Measurements from ENCODE around the gene HACD1.

HACD1 gene

GRCh38 chr10:17576768-17577167 lies 40.4 kb downstream of the HACD1 start:
- DNase-seq: no peak

DNA sequence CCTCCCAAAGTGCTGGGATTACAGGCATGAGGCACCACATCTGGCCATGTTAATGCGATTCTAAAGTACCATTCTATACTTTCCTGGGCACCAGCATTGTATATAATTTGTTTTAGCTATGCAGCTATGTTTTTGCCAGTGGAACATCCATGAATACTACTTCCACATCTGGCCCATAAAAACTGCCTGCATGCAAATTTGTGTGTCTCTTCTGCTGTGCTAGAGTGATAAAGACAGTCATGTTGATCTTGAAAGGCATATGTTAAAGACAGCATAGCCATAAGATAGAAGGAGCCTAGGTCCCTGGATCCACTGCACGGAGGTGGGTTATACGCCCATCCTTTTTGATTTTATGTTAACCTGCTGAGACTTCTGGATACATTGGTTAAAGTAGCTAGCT lies 52.3 kb downstream of the HACD1 start:
- no peak for DNase-seq

GRCh38 chr10:17563452-17563851 lies 53.7 kb downstream of the HACD1 start:
- DNase-seq: no peak

GRCh38 chr10:17562614-17563013 lies 54.6 kb downstream of the HACD1 start:
- DNase-seq: no peak

DNA sequence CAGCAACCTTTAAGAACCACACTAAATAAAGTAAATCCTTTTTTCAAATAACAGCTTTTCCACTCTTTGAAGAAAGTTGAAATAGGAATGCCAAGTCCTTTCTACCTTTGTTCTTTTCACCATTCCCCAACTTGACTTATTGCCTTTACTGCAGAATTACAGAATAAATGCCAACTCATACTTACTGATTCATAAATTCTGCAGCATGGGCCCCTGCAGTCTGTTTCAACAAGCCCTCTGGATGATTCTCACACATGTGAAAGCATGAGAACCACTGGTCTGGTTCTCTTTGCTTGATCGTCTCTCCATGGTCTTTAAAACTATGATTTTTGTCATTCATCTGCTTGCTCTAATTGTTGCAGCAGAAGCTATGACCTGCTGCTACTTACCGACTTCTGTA lies 56.1 kb downstream of the HACD1 start:
- no peak for DNase-seq

DNA sequence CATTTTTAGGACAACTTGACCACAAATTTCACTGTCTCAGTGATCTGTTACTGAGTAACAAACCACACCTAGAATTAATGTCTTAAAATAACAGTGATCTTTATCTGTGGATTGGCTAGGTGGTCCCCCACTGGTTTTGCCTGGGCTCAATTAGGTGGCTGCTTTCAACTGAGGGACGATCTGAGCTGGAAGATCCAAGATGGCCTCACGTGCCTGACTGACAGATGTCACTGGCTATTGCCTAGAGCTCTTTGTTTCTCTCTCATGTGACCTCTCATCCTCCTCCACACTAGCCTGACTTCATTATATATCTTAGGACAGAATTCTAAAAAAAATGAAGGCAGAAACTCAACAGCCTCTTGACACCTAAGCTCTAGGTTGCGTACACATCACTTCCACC lies 59.7 kb downstream of the HACD1 start:
- no peak for DNase-seq

- DNase-seq: no peak
Observed at GRCh38 chr10:17548770-17549169, 68.4 kb downstream of the HACD1 start.

- DNase-seq: no peak
Observed at GRCh38 chr10:17548162-17548561, 69.0 kb downstream of the HACD1 start.

- DNase-seq: no peak
Observed at GRCh38 chr10:17547060-17547459, 70.1 kb downstream of the HACD1 start.

DNA sequence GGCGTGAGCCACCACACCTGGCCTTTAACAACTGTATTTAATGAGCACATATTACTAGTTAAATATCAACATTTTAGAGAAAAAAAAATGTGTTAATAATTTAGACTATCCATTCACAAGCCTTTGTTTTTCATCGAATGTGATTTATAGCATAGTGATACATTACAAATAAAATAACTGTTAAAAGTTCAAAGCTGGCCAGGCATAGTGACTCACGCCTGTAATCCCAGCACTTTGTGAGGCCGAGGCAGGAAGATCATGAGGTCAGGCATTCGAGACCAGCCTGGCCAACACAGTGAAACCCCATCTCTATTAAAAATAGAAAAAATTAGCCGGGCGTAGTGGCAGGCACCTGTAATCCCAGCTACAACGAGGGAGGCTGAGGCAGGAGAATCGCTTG lies 72.7 kb downstream of the HACD1 start:
- DNase-seq: no peak
